DND-41 (cell line): ENCODE measurements around the gene MAP2K1.

Source experiments
- ATAC-seq: fragments of 200-7000 bp; cut with Tn5 transposase; 3 replicates; pipeline ENCODE4 v1.9.1; 2021; ENCODE audit warnings: low read depth; ENCODE audit not compliant: insufficient read depth
- DNase-seq: peaks from one replicate; pipeline ENCODE4 v3.0.0-alpha.2; 2020
- H2AFZ ChIP-seq: 2 replicates; pipeline ENCODE4 v1.6.0; 2012; ENCODE audit warnings: low read depth, low read length
- H3K27ac ChIP-seq: 2 replicates; pipeline ENCODE4 v1.5.1; 2012; ENCODE audit warnings: low read length, inconsistent platforms
- H3K27me3 ChIP-seq: fragments of 200-600 bp; sonication (generic); 2 replicates; pipeline ENCODE4 v1.6.0; 2012; ENCODE audit warnings: low read length, mild to moderate bottlenecking, inconsistent platforms; ENCODE audit not compliant: insufficient read depth, poor library complexity
- H3K36me3 ChIP-seq: 2 replicates; pipeline ENCODE4 v1.5.1; 2012; ENCODE audit warnings: low read length, inconsistent platforms; ENCODE audit not compliant: insufficient read depth
- H3K4me1 ChIP-seq: 2 replicates; pipeline ENCODE4 v1.5.1; 2012; ENCODE audit warnings: mild to moderate bottlenecking, low read length; ENCODE audit not compliant: insufficient read depth
- H3K4me2 ChIP-seq: 2 replicates; pipeline ENCODE4 v1.6.0; 2012; ENCODE audit warnings: mild to moderate bottlenecking, moderate library complexity, low read length, inconsistent platforms; ENCODE audit not compliant: insufficient read depth
- H3K4me3 ChIP-seq, 2 experiments: fragments of 200-600 bp in 1 of 2; shearing (Covaris generic) in 1 of 2; 2 replicates each; pipeline ENCODE4 v1.5.1; 2012 to 2016; ENCODE audit warnings: inconsistent platforms in 2 of 2, low read length in 2 of 2, mild to moderate bottlenecking in 2 of 2, low read depth in 1 of 2, moderate library complexity in 1 of 2
- H3K79me2 ChIP-seq: 2 replicates; pipeline ENCODE4 v1.6.0; 2012; ENCODE audit warnings: low read length, inconsistent platforms; ENCODE audit not compliant: insufficient read depth
- H3K9ac ChIP-seq: 2 replicates; pipeline ENCODE4 v1.6.0; 2012; ENCODE audit warnings: low read depth, mild to moderate bottlenecking, inconsistent platforms, low read length, moderate library complexity
- H3K9me3 ChIP-seq: 2 replicates; pipeline ENCODE4 v1.5.1; 2012; ENCODE audit warnings: low read length, moderate library complexity, mild to moderate bottlenecking, inconsistent platforms; ENCODE audit not compliant: insufficient read depth, severe bottlenecking
- H4K20me1 ChIP-seq: 2 replicates; pipeline ENCODE4 v1.6.0; 2012; ENCODE audit warnings: low read length; ENCODE audit not compliant: insufficient read depth
- EZH2 ChIP-seq: IDR thresholded peaks from 3 replicates; pipeline ENCODE4 v1.6.1; 2012; ENCODE audit warnings: borderline replicate concordance, low read depth, mild to moderate bottlenecking, moderate library complexity, low read length, inconsistent platforms; ENCODE audit not compliant: severe bottlenecking
- TF ChIP-seq, protein P1 (sequence below): IDR thresholded peaks from 2 replicates; pipeline ENCODE4 v1.5.1; 2012; ENCODE audit warnings: borderline replicate concordance, low read length, moderate library complexity, mild to moderate bottlenecking; ENCODE audit not compliant: poor library complexity, severe bottlenecking; ENCODE audit errors: extremely low read depth

MAP2K1 gene

DNA sequence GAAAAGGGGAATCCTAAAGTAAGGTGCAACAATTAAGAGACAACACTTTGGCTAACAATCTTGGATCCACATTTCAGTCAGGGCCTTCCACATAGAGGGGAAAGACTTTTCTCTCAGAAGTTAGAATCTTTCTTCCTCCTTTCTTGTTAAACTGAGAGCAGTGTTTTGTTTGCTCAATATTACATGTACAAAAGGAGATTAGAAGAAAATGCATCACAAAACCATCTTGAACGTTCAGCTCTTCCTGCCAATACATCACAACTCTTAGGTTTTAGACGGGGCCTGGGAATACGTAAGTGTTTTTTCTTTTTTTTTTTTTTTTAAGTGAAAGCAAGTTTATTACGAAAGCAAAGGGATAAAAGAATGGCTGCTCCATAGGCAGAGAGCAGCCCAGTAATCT lies 39.1 kb downstream of the MAP2K1 start:
- Histone ChIP-seq H3K4me3 (no peak overlapping the region), H2AFZ (no peak overlapping the region), H3K9me3 (no peaks in the 10 kb centered on the region), H3K79me2 (peaks cover 96% of the 10 kb centered on the region), H3K9ac (no peak overlapping the region), H3K27me3 (no peaks in the 10 kb centered on the region), H3K27ac (no peak overlapping the region), H3K36me3 (no peaks in the 10 kb centered on the region; the same call in none of the 2 replicates), H3K4me1 (no peaks in the 10 kb centered on the region), H4K20me1 (peaks cover 42% of the 10 kb centered on the region), H3K4me2 (no peak overlapping the region)
- no peak for TF ChIP-seq EZH2
- TF ChIP-seq, protein P1, sequence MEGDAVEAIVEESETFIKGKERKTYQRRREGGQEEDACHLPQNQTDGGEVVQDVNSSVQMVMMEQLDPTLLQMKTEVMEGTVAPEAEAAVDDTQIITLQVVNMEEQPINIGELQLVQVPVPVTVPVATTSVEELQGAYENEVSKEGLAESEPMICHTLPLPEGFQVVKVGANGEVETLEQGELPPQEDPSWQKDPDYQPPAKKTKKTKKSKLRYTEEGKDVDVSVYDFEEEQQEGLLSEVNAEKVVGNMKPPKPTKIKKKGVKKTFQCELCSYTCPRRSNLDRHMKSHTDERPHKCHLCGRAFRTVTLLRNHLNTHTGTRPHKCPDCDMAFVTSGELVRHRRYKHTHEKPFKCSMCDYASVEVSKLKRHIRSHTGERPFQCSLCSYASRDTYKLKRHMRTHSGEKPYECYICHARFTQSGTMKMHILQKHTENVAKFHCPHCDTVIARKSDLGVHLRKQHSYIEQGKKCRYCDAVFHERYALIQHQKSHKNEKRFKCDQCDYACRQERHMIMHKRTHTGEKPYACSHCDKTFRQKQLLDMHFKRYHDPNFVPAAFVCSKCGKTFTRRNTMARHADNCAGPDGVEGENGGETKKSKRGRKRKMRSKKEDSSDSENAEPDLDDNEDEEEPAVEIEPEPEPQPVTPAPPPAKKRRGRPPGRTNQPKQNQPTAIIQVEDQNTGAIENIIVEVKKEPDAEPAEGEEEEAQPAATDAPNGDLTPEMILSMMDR = no peak
- DNase-seq (no peak), ATAC-seq (no peak)

DNA sequence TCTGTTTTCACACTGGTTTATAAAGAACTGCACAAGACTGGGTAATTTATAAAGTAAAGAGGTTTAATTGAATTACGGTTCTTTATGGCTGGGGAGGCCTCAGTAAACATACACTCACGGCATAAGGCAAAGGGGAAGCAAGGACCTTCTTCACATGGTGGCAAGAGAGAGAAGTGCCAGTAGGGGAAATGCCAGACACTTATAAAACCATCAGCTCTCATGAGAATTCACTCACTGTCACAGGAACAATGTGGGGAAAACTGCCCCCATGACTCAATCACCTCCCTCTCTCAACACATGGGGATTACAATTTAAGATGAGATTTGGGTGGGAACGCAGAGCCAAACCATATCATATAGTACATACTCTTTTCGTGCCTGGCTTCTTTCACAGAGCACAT lies 42.4 kb downstream of the MAP2K1 start:
- H3K4me2 ChIP-seq = no peak overlapping the region
- ATAC-seq (no peak), DNase-seq (no peak)
- TF ChIP-seq EZH2 = no peak
- TF ChIP-seq, protein P1 = no peak
- H3K79me2 ChIP-seq = peaks cover 97% of the 10 kb centered on the region
- H4K20me1 ChIP-seq = peaks cover 64% of the 10 kb centered on the region
- no peaks in the 10 kb centered on the region for H3K4me1 ChIP-seq
- no peaks in the 10 kb centered on the region for H3K27me3 ChIP-seq
- peaks cover 5% of the 10 kb centered on the region for H3K36me3 ChIP-seq
- no peak overlapping the region for H3K27ac ChIP-seq
- no peak overlapping the region for H3K4me3 ChIP-seq
- no peak overlapping the region for H3K9ac ChIP-seq
- no peaks in the 10 kb centered on the region for H3K9me3 ChIP-seq
- no peak overlapping the region for H2AFZ ChIP-seq

DNA sequence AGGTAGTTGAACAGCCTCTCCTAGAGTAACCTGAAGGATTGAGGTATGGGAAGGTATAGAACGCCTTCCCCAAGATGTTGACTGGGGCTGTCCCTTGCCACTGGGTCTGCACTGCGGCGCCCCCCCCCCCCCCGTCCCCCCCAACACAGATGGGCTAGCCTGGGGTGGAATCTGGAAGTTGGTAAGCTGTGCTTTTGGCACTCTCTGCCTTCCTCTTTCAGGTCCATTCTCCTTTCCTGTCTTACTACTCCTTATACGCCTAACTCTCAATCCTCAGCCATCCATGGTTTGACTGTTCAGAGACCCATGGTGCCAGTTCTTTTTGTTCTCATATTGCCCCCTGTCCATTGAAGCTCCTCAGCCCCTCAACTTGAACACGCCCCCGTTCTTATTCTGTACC lies 42.8 kb downstream of the MAP2K1 start:
- Histone ChIP-seq H3K4me3 (no peak overlapping the region), H3K79me2 (peaks cover 97% of the 10 kb centered on the region), H3K4me2 (no peak overlapping the region), H3K4me1 (no peaks in the 10 kb centered on the region), H4K20me1 (peaks cover 64% of the 10 kb centered on the region), H3K9ac (no peak overlapping the region), H3K36me3 (peaks cover 5% of the 10 kb centered on the region), H3K9me3 (no peaks in the 10 kb centered on the region), H3K27ac (0 out of 2 replicates have a peak overlapping the region, but pooled peaks have one; percentile 22), H2AFZ (no peak overlapping the region), H3K27me3 (no peaks in the 10 kb centered on the region)
- TF ChIP-seq, protein P1 = no peak
- TF ChIP-seq EZH2 = no peak
- ATAC-seq (no peak), DNase-seq (no peak)

DNA sequence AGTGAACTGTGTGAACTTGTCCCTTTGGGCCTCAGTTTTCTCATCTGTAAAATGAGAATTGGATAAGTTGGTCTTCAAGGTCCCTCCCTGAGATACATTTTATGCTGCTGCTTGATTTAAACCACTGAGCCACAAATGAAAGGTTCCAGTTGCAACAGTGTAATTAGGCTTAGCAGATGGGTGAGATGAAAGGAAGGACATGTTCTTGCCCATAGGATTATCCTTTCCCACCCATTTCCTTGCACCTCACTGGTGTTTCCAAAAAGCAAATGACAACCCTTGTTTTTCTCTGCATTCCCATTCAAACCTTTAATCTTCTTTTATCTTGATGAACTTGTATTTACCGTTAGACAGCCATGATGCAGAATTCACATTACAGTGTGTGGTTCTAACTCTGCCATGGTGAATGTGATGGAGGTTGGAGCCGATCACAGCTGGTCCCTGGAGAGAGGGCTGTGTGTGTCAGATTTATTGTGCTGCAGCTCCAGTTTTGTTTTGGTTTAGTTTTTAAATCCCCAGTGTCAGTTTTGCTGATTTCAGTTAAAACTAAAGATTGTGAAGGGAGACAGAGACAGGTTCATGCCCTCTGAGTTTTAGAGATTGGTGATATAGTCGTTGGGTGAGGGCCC lies 44.0 kb downstream of the MAP2K1 start:
- Histone ChIP-seq H3K4me2 (no peak overlapping the region), H3K4me3 (no peak overlapping the region), H3K27ac (no peak overlapping the region), H3K4me1 (no peaks in the 10 kb centered on the region), H3K9me3 (no peaks in the 10 kb centered on the region), H3K27me3 (no peaks in the 10 kb centered on the region), H2AFZ (no peak overlapping the region), H3K9ac (no peak overlapping the region), H4K20me1 (peaks cover 56% of the 10 kb centered on the region), H3K79me2 (peaks cover 90% of the 10 kb centered on the region), H3K36me3 (peaks cover 13% of the 10 kb centered on the region)
- ATAC-seq (no peak), DNase-seq (no peak)
- no peak for TF ChIP-seq EZH2
- TF ChIP-seq, protein P1 = no peak
